ENCODE measurements around the gene INTS15.
"Not testable (repeated sequence)": the region's sequence is repeated elsewhere in the genome, so short reads cannot be mapped to it uniquely, and the experiment has no call there.

Gene INTS15

GRCh38 chr7:6589829-6590644 is at the start of gene INTS15:
INTS15 (plus strand) TSS chr7:6590021; CDS start chr7:6590284, 263 bp downstream.
- peak; percentile 67 to 70 for DNase-seq

DNA sequence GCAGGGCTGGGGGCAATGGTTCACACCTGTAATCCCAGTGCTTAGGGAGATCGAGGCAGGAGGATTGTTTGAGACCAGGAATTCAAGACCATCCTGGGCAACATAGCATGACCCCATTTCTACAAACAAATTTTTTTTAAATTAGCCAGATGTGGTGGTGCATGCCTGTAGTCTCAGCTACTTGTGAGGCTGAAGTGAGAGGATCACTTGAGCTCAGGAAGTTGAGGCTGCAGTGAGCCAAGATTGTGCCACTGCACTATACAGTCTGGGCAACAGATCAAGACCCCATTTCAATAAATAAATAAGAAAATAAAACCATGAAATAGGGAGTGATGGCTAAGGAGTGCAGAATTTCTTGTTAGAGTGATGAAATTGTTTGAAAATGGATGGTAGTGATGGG is 47.5 kb upstream of the INTS15 start:
- no peak for DNase-seq

- no peak for DNase-seq
These were observed 44.3 kb upstream of the INTS15 start for GRCh38 chr7:6545398-6546126.

DNA sequence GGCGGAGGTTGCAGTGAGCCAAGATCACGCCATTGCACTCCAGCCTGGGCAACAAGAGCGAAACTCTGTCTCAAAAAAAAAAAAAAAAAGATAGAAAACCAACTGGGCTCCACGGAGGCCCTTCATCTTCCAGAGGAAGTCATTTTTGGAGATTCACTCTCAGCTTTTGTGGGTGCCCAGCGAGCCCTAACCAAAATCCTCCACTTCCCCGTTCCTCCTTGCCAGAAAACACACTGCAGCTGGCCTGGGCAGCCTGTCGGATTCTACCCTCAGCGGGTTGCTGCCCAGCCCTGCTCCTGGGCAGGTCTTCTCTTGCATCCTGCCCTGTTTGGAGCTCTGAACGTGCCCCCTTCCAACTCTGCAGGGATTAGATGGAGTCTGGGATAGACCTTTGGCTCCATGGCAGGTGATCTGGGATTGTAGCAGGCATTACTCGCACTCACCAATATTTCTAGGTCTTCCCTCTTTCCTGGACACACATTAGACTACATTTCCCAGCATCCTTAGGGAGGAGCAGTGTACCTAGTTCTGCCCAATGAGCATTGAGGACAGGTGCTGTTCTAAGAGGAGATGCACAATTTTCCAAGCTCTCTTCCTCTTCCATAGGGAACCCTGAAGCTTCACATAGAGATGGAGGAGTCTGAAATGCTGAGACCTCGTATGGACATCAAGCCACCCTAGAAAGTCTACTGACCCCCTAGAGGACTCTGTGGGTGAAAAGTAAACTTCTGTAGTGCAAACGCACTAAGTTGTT is 43.1 kb upstream of the INTS15 start:
- no peak for DNase-seq

- DNase-seq: no peak
These were observed 42.4 kb upstream of the INTS15 start for GRCh38 chr7:6547400-6547799.

GRCh38 chr7:6551016-6551511 is 38.8 kb upstream of the INTS15 start, which contains the start of gene GRID2IP:
GRID2IP (minus strand) TSS chr7:6551461; CDS start chr7:6551436, 25 bp downstream.
- DNase-seq: no peak

GRCh38 chr7:6553448-6554044 is 36.3 kb upstream of the INTS15 start:
- no peak for DNase-seq

- no peak for DNase-seq
These were observed 35.0 kb upstream of the INTS15 start for GRCh38 chr7:6554848-6555247.

- no peak for DNase-seq
These were observed 33.6 kb upstream of the INTS15 start for GRCh38 chr7:6556196-6556595.

- DNase-seq: no peak
These were observed 31.0 kb upstream of the INTS15 start for GRCh38 chr7:6558837-6559236.

- no peak for DNase-seq
These were observed 29.9 kb upstream of the INTS15 start for GRCh38 chr7:6559896-6560295.

GRCh38 chr7:6562106-6562505 is 27.7 kb upstream of the INTS15 start:
- DNase-seq: no peak

GRCh38 chr7:6563936-6564770 is 25.7 kb upstream of the INTS15 start:
- DNase-seq: no peak

DNA sequence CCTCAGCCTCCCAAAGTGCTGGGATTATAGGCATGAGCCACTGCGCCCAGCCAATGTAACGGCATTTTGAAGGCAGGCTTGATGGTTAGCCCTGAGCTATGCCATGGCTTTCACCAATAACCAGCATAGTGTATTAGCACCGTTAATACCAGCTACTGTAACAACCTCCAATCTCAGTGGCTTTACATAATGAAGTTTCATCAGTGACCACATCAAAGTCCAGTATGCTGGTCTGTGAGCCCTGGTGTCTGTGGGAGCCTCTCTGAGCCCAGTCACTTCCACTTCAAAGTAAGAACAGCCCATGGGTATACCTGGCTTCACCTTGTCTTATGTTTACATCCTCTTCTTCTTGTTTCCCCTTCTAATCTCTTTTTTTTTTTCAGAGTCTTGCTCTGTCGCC is 24.2 kb upstream of the INTS15 start:
- no peak for DNase-seq

DNA sequence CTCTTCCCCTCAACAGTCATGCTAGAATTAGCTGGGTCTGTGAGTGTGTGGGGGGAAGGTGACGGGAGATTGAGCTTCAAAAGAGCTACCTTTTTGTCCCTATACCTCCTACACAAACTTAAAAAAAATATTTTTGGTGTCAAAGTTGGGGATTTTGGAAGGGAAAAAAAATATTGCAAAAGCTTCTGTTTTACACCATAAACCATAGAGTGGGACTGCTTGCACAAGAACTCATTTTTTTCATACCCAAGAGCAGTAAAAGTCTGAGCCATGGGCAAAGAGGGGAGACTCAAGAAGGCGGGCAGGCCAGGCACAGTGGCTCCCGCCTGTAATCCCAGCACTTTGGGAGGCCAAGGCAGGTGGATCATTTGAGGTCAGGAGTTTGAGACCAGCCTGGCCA is 21.9 kb upstream of the INTS15 start:
- no peak for DNase-seq

DNA sequence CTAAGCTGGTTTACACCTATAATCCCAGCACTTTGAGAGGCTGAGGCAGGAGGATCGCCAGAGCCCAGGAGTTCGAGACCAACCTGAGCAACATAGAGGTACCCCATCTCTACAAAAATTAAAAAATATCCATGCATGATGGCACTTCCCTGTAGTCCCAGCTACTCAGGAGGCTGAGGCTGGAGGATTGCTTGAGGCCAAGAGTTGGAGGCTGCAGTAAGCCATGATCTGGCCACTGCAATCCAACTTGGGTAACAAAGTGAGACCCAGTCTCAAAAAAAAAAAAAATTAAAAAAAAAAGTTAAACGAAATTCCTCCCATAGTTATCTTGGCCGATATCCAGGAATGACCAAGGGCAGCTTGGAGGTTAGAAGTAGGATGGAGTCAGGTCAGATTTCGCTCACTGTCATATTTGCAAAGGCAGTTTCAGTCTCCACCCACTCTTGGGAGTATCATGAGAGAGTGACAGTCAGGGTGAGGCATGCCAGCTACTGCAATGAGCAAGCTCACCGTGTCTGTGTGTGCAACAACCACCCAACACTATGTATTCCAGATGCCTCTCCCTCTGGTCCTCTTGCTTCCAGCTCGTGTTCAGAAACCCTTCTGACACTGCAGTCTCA is 18.6 kb upstream of the INTS15 start:
- no peak for DNase-seq

GRCh38 chr7:6575281-6576023 is 14.4 kb upstream of the INTS15 start:
- DNase-seq: no peak

- no peak for DNase-seq
These were observed 13.6 kb upstream of the INTS15 start for GRCh38 chr7:6576024-6576866.

DNA sequence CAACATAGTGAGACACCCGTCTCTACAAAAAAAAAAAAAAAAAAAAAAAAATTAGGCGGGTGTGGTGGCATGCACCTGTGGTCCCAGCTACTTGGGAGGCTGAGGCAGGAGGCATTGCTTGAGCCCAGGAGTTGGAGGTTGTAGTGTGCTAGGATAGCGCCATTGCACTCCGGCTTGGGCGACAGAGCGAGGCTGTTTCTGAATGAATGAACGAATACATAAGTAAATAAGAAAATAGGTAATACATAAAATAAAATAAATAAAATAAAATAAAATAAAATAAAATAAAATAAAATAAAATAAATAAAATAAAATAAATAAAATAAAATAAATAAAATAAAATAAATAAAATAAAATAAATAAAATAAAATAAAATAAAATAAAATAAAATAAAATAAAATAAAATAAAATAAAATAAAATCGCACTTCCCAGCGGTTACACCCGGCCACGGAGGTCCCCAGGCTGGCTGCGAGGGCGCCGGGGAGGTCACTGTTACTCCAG is 12.9 kb upstream of the INTS15 start:
- DNase-seq: not testable (repeated sequence)

Measured in activated CD4-positive, alpha-beta T cell treated with anti-CD3 and anti-CD28 coated beads, Interleukin-2, amount 50 U/mL, for 4 hours (primary cell).